ENCODE measurements around the gene TRAM2.

TRAM2 gene

GRCh38 chr6:52577022-52577777, at the start of gene TRAM2:
TSS of gene TRAM2 (minus strand) at chr6:52577060. CDS start at chr6:52576915, 145 bp downstream.
- TF ChIP-seq CEBPB (IDR thresholded peaks at IDR 0.05) (no peak), TAF1 (IDR thresholded peaks at IDR 0.05; ENCODE audit: low read depth) (peak; percentile 42; the same call in 1 of the 2 replicates), ZBTB7A (IDR thresholded peaks at IDR 0.05; ENCODE audit: low read depth) (peak; percentile 13; the same call in 1 of the 2 replicates), TCF12 (IDR thresholded peaks at IDR 0.05; ENCODE audit: low read depth) (peak; percentile 25; the same call in 1 of the 2 replicates), RAD21 (IDR thresholded peaks at IDR 0.05; ENCODE audit: low read depth) (no peak), TEAD4 (IDR thresholded peaks at IDR 0.05) (peak; percentile 30; the same call in 1 of the 2 replicates), NFIC (IDR thresholded peaks at IDR 0.05) (0 out of 2 replicates have a peak, but pooled peaks have one; percentile 4), EGR1 (IDR thresholded peaks at IDR 0.05) (peak; percentile 84), FOXM1 (IDR thresholded peaks at IDR 0.05; ENCODE audit: borderline replicate concordance, low read depth) (no peak), REST (IDR thresholded peaks at IDR 0.05; ENCODE audit: low read depth) (no peak), MAX (IDR thresholded peaks at IDR 0.05) (peak; percentile 14; the same call in 1 of the 2 replicates)

- no peak for TF ChIP-seq TEAD4 (IDR thresholded peaks at IDR 0.05)
- no peak for TF ChIP-seq TAF1 (IDR thresholded peaks at IDR 0.05; ENCODE audit: low read depth)
- no peak for TF ChIP-seq EP300 (IDR thresholded peaks at IDR 0.05; ENCODE audit: borderline replicate concordance)
These were observed 46.0 kb upstream of the TRAM2 start for GRCh38 chr6:52622810-52623209.

GRCh38 chr6:52621631-52622030, 44.8 kb upstream of the TRAM2 start:
- TF ChIP-seq USF1 (IDR thresholded peaks at IDR 0.05) = no peak
- TF ChIP-seq TAF1 (IDR thresholded peaks at IDR 0.05; ENCODE audit: low read depth) = no peak
- no peak for TF ChIP-seq YY1 (IDR thresholded peaks at IDR 0.05; ENCODE audit: low read depth)
- TF ChIP-seq FOXM1 (IDR thresholded peaks at IDR 0.05; ENCODE audit: borderline replicate concordance, low read depth) = no peak
- no peak for TF ChIP-seq MAX (IDR thresholded peaks at IDR 0.05)
- no peak for TF ChIP-seq TCF12 (IDR thresholded peaks at IDR 0.05; ENCODE audit: low read depth)
- TF ChIP-seq NFIC (IDR thresholded peaks at IDR 0.05) = no peak
- no peak for TF ChIP-seq EGR1 (IDR thresholded peaks at IDR 0.05)
- no peak for TF ChIP-seq EP300 (IDR thresholded peaks at IDR 0.05; ENCODE audit: borderline replicate concordance)
- TF ChIP-seq ZBTB7A (IDR thresholded peaks at IDR 0.05; ENCODE audit: low read depth) = no peak
- no peak for TF ChIP-seq CREB1 (IDR thresholded peaks at IDR 0.05; ENCODE audit: low read depth)
- TF ChIP-seq CEBPB (IDR thresholded peaks at IDR 0.05) = no peak
- no peak for TF ChIP-seq REST (IDR thresholded peaks at IDR 0.05; ENCODE audit: low read depth)
- TF ChIP-seq TEAD4 (IDR thresholded peaks at IDR 0.05) = no peak
- TF ChIP-seq RAD21 (IDR thresholded peaks at IDR 0.05; ENCODE audit: low read depth) = no peak

- no peak for TF ChIP-seq YY1 (IDR thresholded peaks at IDR 0.05; ENCODE audit: low read depth)
- no peak for TF ChIP-seq EP300 (IDR thresholded peaks at IDR 0.05; ENCODE audit: borderline replicate concordance)
- TF ChIP-seq EGR1 (IDR thresholded peaks at IDR 0.05) = no peak
- no peak for TF ChIP-seq USF1 (IDR thresholded peaks at IDR 0.05)
- TF ChIP-seq CEBPB (IDR thresholded peaks at IDR 0.05) = no peak
- TF ChIP-seq RAD21 (IDR thresholded peaks at IDR 0.05; ENCODE audit: low read depth) = no peak
- TF ChIP-seq MAX (IDR thresholded peaks at IDR 0.05) = no peak
- no peak for TF ChIP-seq NFIC (IDR thresholded peaks at IDR 0.05)
- TF ChIP-seq TAF1 (IDR thresholded peaks at IDR 0.05; ENCODE audit: low read depth) = no peak
- TF ChIP-seq CREB1 (IDR thresholded peaks at IDR 0.05; ENCODE audit: low read depth) = no peak
- TF ChIP-seq TCF12 (IDR thresholded peaks at IDR 0.05; ENCODE audit: low read depth) = no peak
- TF ChIP-seq FOXM1 (IDR thresholded peaks at IDR 0.05; ENCODE audit: borderline replicate concordance, low read depth) = no peak
These were observed 44.0 kb upstream of the TRAM2 start for GRCh38 chr6:52620906-52621190.

- no peak for TF ChIP-seq RAD21 (IDR thresholded peaks at IDR 0.05; ENCODE audit: low read depth)
- TF ChIP-seq TCF12 (IDR thresholded peaks at IDR 0.05; ENCODE audit: low read depth) = no peak
- TF ChIP-seq USF1 (IDR thresholded peaks at IDR 0.05) = no peak
- no peak for TF ChIP-seq TEAD4 (IDR thresholded peaks at IDR 0.05)
- TF ChIP-seq NFIC (IDR thresholded peaks at IDR 0.05) = no peak
- no peak for TF ChIP-seq ZBTB7A (IDR thresholded peaks at IDR 0.05; ENCODE audit: low read depth)
- TF ChIP-seq EGR1 (IDR thresholded peaks at IDR 0.05) = no peak
- TF ChIP-seq EP300 (IDR thresholded peaks at IDR 0.05; ENCODE audit: borderline replicate concordance) = no peak
- no peak for TF ChIP-seq CEBPB (IDR thresholded peaks at IDR 0.05)
- no peak for TF ChIP-seq CREB1 (IDR thresholded peaks at IDR 0.05; ENCODE audit: low read depth)
- TF ChIP-seq REST (IDR thresholded peaks at IDR 0.05; ENCODE audit: low read depth) = no peak
- TF ChIP-seq MAX (IDR thresholded peaks at IDR 0.05) = no peak
- no peak for TF ChIP-seq YY1 (IDR thresholded peaks at IDR 0.05; ENCODE audit: low read depth)
- no peak for TF ChIP-seq TAF1 (IDR thresholded peaks at IDR 0.05; ENCODE audit: low read depth)
- TF ChIP-seq FOXM1 (IDR thresholded peaks at IDR 0.05; ENCODE audit: borderline replicate concordance, low read depth) = no peak
These were observed 43.4 kb upstream of the TRAM2 start for GRCh38 chr6:52620055-52620905.

Data from Ishikawa (cell line).